Fibroblast of lung (primary cell): Measurements from ENCODE around the gene OS9.

Experiments
- EZH2 ChIP-seq: IDR thresholded peaks from 2 replicates; pipeline ENCODE4 v1.5.1; 2012; ENCODE audit warnings: low read length, control low read depth, mild to moderate bottlenecking; ENCODE audit errors: missing control alignments
- TF ChIP-seq, protein P1 (sequence below), 2 donors: IDR thresholded peaks in 1 of 2; conservative IDR thresholded peaks in 1 of 2; 1 replicate in 1 of 2; 2 replicates in 1 of 2; pipeline ENCODE4 v1.5.1; 2011 to 2012; ENCODE audit warnings: low read length in 2 of 2, control low read depth in 1 of 2, inconsistent platforms in 1 of 2, low read depth in 1 of 2, mild to moderate bottlenecking in 1 of 2

DNA sequence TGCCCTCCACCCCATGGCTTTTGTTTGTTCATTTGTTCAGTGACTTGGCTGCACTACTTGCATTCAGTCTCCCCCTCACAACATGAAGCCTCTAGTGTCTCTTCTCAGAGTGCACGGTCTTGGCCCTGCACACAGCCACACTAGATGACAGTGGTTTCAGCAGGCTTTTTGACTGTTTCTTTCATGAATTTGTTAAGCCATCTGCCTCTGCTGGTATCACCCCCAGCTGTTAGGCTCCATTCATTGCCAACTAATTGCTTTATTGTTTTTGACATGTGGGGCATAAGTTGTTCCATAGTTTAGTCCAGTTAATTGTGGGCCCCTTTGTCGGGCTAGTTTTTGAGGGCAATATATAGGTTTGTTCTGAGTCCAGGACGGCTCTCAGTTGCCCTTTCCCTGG lies 18.8 kb downstream of the OS9 start:
- TF ChIP-seq, protein P1, sequence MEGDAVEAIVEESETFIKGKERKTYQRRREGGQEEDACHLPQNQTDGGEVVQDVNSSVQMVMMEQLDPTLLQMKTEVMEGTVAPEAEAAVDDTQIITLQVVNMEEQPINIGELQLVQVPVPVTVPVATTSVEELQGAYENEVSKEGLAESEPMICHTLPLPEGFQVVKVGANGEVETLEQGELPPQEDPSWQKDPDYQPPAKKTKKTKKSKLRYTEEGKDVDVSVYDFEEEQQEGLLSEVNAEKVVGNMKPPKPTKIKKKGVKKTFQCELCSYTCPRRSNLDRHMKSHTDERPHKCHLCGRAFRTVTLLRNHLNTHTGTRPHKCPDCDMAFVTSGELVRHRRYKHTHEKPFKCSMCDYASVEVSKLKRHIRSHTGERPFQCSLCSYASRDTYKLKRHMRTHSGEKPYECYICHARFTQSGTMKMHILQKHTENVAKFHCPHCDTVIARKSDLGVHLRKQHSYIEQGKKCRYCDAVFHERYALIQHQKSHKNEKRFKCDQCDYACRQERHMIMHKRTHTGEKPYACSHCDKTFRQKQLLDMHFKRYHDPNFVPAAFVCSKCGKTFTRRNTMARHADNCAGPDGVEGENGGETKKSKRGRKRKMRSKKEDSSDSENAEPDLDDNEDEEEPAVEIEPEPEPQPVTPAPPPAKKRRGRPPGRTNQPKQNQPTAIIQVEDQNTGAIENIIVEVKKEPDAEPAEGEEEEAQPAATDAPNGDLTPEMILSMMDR (conservative IDR thresholded peaks at IDR 0.05 in 1 of 2, IDR thresholded peaks at IDR 0.05 in 1 of 2; ENCODE audit: low read depth in 1 of 2, low read length in 2 of 2), result no peak
- no peak for TF ChIP-seq EZH2
